IPS DF 4.7 (cell line): ENCODE measurements around the gene RBM25.

Experiments
- DNase-seq: peaks from one replicate; pipeline ENCODE4 v3.0.0-alpha.2; 2013; ENCODE audit warnings: low spot score; ENCODE audit errors: extremely low read depth

RBM25 gene

GRCh38 chr14:73102806-73103497 is 44.6 kb downstream of the RBM25 start:
- no peak for DNase-seq

- DNase-seq, result no peak
Observed at GRCh38 chr14:73105050-73105449, 46.7 kb downstream of the RBM25 start.

GRCh38 chr14:73105727-73106126 is 47.4 kb downstream of the RBM25 start:
- DNase-seq, result no peak

- no peak for DNase-seq
Observed at GRCh38 chr14:73116079-73116665, 57.8 kb downstream of the RBM25 start.

GRCh38 chr14:73124180-73124894 is 66.0 kb downstream of the RBM25 start:
- DNase-seq, result no peak

GRCh38 chr14:73125169-73125588 is 66.8 kb downstream of the RBM25 start:
- DNase-seq, result no peak

- DNase-seq, result no peak
Observed at GRCh38 chr14:73125746-73126145, 67.4 kb downstream of the RBM25 start.

- no peak for DNase-seq
Observed at GRCh38 chr14:73133795-73134194, 75.5 kb downstream of the RBM25 start.

GRCh38 chr14:73136085-73136386 is 77.7 kb downstream of the RBM25 start:
- DNase-seq, result no peak

GRCh38 chr14:73136387-73137225 is 78.3 kb downstream of the RBM25 start, which contains the start of gene PSEN1:
TSS of gene PSEN1 (plus strand) at chr14:73136507. CDS start at chr14:73148020, 11,513 bp downstream.
- no peak for DNase-seq

- no peak for DNase-seq
Observed at GRCh38 chr14:73140811-73141323, 82.5 kb downstream of the RBM25 start.

GRCh38 chr14:73142216-73142615 is 83.9 kb downstream of the RBM25 start:
- no peak for DNase-seq

- DNase-seq, result no peak
Observed at GRCh38 chr14:73143003-73143402, 84.7 kb downstream of the RBM25 start.

- DNase-seq, result no peak
Observed at GRCh38 chr14:73143617-73144016, 85.3 kb downstream of the RBM25 start.

GRCh38 chr14:73145371-73145770 is 87.0 kb downstream of the RBM25 start:
- DNase-seq, result no peak

- DNase-seq, result no peak
Observed at GRCh38 chr14:73146111-73146510, 87.8 kb downstream of the RBM25 start.

GRCh38 chr14:73149753-73150152 is 91.4 kb downstream of the RBM25 start:
- no peak for DNase-seq

GRCh38 chr14:73153272-73153671 is 94.9 kb downstream of the RBM25 start:
- DNase-seq, result no peak

- DNase-seq, result no peak
Observed at GRCh38 chr14:73162251-73162650, 103.9 kb downstream of the RBM25 start.

- no peak for DNase-seq
Observed at GRCh38 chr14:73166399-73166798, 108.1 kb downstream of the RBM25 start.

- DNase-seq, result no peak
Observed at GRCh38 chr14:73167727-73168126, 109.4 kb downstream of the RBM25 start.

- no peak for DNase-seq
Observed at GRCh38 chr14:73168274-73168673, 109.9 kb downstream of the RBM25 start.
